ENCODE results near the gene NEXN.

Gene NEXN

GRCh38 chr1:77888081-77888780, at the start of gene NEXN:
NEXN (plus strand) TSS chr1:77888624; CDS start chr1:77916107, 27,483 bp downstream.
- no peak for TF ChIP-seq CTCF (IDR thresholded peaks at IDR 0.05; ENCODE audit: insufficient read depth, low read depth, low read length, missing control alignments)
- DNase-seq (ENCODE audit: low read depth): peak; percentile 52
- peak within 1 kb of the TSS; percentile 69 for H3K4me3 ChIP-seq (ENCODE audit: low read length)

- DNase-seq (ENCODE audit: low read depth): no peak
- no peak overlapping the region for H3K4me3 ChIP-seq (ENCODE audit: low read length)
- no peak for TF ChIP-seq CTCF (IDR thresholded peaks at IDR 0.05; ENCODE audit: insufficient read depth, low read depth, low read length, missing control alignments)
Observed at GRCh38 chr1:77841574-77841973, 46.9 kb upstream of the NEXN start.

GRCh38 chr1:77845951-77846350, 42.5 kb upstream of the NEXN start:
- TF ChIP-seq CTCF (IDR thresholded peaks at IDR 0.05; ENCODE audit: insufficient read depth, low read depth, low read length, missing control alignments): no peak
- DNase-seq (ENCODE audit: low read depth): no peak

DNA sequence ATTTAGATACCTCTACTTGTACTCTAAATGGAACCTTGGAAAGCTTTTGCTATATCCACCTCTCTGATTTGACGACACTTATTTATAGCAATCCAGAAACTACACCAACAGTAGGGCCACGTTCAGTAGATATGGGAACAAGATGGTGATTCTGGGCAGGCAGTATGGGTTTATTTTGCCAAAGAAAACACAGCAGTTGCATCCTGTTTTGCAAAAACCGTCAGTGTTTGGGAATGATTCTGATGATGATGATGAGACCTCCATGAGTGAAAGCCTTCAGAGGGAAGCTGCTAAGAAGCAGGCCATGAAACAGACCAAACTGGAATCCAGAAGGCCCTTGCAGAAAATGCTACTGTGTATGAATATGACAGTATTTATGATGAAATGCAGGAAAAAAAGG, 41.5 kb upstream of the NEXN start:
- no peak for DNase-seq (ENCODE audit: low read depth)
- TF ChIP-seq CTCF (IDR thresholded peaks at IDR 0.05; ENCODE audit: insufficient read depth, low read depth, low read length, missing control alignments): no peak
- no peak overlapping the region for H3K4me3 ChIP-seq (ENCODE audit: low read length)

More at GRCh38 chr1:77845951-77846350, 42.5 kb upstream of the NEXN start:
- no peak overlapping the region for H3K4me3 ChIP-seq (ENCODE audit: low read length)

- no peak for TF ChIP-seq CTCF (IDR thresholded peaks at IDR 0.05; ENCODE audit: insufficient read depth, low read depth, low read length, missing control alignments)
- H3K4me3 ChIP-seq (ENCODE audit: low read length): no peak overlapping the region
- DNase-seq (ENCODE audit: low read depth): no peak
Observed at GRCh38 chr1:77847621-77848080, 40.8 kb upstream of the NEXN start.

DNA sequence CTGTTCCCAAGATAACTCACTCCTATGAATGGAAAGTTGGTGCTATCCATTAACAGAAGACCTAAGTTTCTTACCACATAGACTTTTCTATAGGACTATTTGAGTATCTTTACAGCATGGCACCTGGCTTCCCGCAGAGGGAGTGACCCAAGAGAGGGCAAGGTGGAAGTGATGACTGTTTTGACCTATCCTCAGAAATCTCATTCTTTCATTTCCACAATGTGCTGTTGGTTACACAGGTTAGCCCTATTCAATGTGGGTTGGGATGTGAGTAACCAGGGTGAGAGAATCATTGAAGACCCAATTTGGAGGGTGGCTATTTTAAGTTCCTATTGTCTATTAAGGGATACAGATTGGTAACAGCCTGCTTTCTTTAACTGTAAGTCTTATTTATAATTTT, 38.3 kb upstream of the NEXN start:
- H3K4me3 ChIP-seq (ENCODE audit: low read length): no peak overlapping the region
- no peak for DNase-seq (ENCODE audit: low read depth)
- no peak for TF ChIP-seq CTCF (IDR thresholded peaks at IDR 0.05; ENCODE audit: insufficient read depth, low read depth, low read length, missing control alignments)

- no peak for DNase-seq (ENCODE audit: low read depth)
- no peak overlapping the region for H3K4me3 ChIP-seq (ENCODE audit: low read length)
- TF ChIP-seq CTCF (IDR thresholded peaks at IDR 0.05; ENCODE audit: insufficient read depth, low read depth, low read length, missing control alignments): no peak
Observed at GRCh38 chr1:77857552-77857951, 30.9 kb upstream of the NEXN start.

Measured in epithelial cell of esophagus (primary cell).